Measurements from ENCODE around the gene LRRC32. TPM values are rescaled to one million over a fixed set of nuclear protein-coding genes. Genes with fewer than 3 reads are reported as not detected.

LRRC32 gene
- total and polyA plus RNA-seq, 9 of the 15 experiments (the other 6 are each of a cell fraction or from before 2014, with no cell fraction given) = 0.10 to 0.50 (median 0.19) TPM; not detected in 5

- no peak for ATAC-seq
- ChIA-PET CTCF (ENCODE audit: low intra/inter-chr PET ratio) (no interaction called here), POLR2A (no interaction called here)
- in situ Hi-C loops (cut with MboI) (no loop called here), intact Hi-C loops (cut with micrococcal nuclease) (no loop called here)
- Histone ChIP-seq H3K4me3 (no peak overlapping the region), H3K9me3 (replicated peaks; ENCODE audit: control insufficient read depth, insufficient read depth, low read depth, low read length) (no peaks in the 10 kb centered on the region), H3K4me2 (ENCODE audit: insufficient read depth, low read length) (no peak overlapping the region), H3K27me3 (ENCODE audit: control insufficient read depth in 2 of 2, insufficient read depth in 2 of 2, low read length in 2 of 2) (peaks cover 15 to 28% of the 10 kb centered on the region in 2 experiments; a peak in 4 of 5 replicates), H3K4me1 (replicated peaks in 1 of 2; ENCODE audit: control insufficient read depth in 2 of 2, insufficient read depth in 2 of 2, low read length in 2 of 2) (peaks cover 0 to 14% of the 10 kb centered on the region in 2 experiments; a peak in 3 of 5 replicates), H3K9me1 (ENCODE audit: control insufficient read depth, insufficient read depth, low read length) (no peaks in the 10 kb centered on the region), H3K27ac (ENCODE audit: extremely low read depth, low read depth, low read length) (no peak overlapping the region), H4K20me1 (replicated peaks; ENCODE audit: control insufficient read depth, insufficient read depth, low read length) (no peaks in the 10 kb centered on the region), H3K79me2 (ENCODE audit: control insufficient read depth, insufficient read depth, low read length) (no peaks in the 10 kb centered on the region), H3K36me3 (ENCODE audit: control insufficient read depth, insufficient read depth, low read length) (no peaks in the 10 kb centered on the region), H2AFZ (ENCODE audit: low read depth, low read length) (no peak overlapping the region), H3K9ac (ENCODE audit: insufficient read depth in 1 of 2, low read depth in 2 of 2, low read length in 2 of 2) (no peak overlapping the region)
- no peak for DNase-seq (ENCODE audit: extremely low read depth in 1 of 4, low spot score in 3 of 4)
- TF ChIP-seq NFE2 (IDR thresholded peaks at IDR 0.05; ENCODE audit: low read depth) = no peak
- TF ChIP-seq ZBTB12 (CRISPR knock-in tag; IDR thresholded peaks at IDR 0.05) = no peak
- TF ChIP-seq MIER1 (IDR thresholded peaks at IDR 0.05; ENCODE audit: low read depth) = no peak
- no peak for TF ChIP-seq ZNF143 (CRISPR knock-in tag; IDR thresholded peaks at IDR 0.05)
- TF ChIP-seq NUFIP1 (IDR thresholded peaks at IDR 0.05; ENCODE audit: partially characterized antibody) = no peak
- no peak for TF ChIP-seq ZNF592 (IDR thresholded peaks at IDR 0.05)
- no peak for TF ChIP-seq ETV1 (tag; conservative IDR thresholded peaks at IDR 0.05; ENCODE audit: low read depth)
- no peak for TF ChIP-seq ATF1 (CRISPR knock-in tag; IDR thresholded peaks at IDR 0.05)
- TF ChIP-seq ATF1 (tag; IDR thresholded peaks at IDR 0.05) = no peak
- no peak for TF ChIP-seq ZNF696 (CRISPR knock-in tag; conservative IDR thresholded peaks at IDR 0.05)
- BruUV-seq (replicated peaks) = no TSS peak
- WGBS (ENCODE audit: insufficient coverage, low coverage, missing lambda C conversion rate) = 0% methylated on average over 2 of the region's 2 CpGs
- no peak for FAIRE-seq
Measured at GRCh38 chr11:76632492-76632891, 38.1 kb downstream of the LRRC32 start.
